ENCODE measurements around the gene ZBED6. TPM values are rescaled to one million over a fixed set of nuclear protein-coding genes. Genes with fewer than 3 reads are reported as not detected.
A peak's percentile ranks its signal among the peaks of the same experiment; 100 is the strongest.

Gene ZBED6
- total RNA-seq, 1 experiment from 2014 or later, result 13.4 TPM

GRCh38 chr1:203795441-203796235 is at the start of gene ZBED6, which contains the start of gene ZC3H11A (continued):
- TF ChIP-seq ZNF425 (CRISPR knock-in tag; conservative IDR thresholded peaks at IDR 0.05), result no peak
- TF ChIP-seq NFATC4 (CRISPR knock-in tag; IDR thresholded peaks at IDR 0.05), result no peak
- no peak for TF ChIP-seq ATF3 (CRISPR knock-in tag; conservative IDR thresholded peaks at IDR 0.05)
- TF ChIP-seq CBFB (CRISPR knock-in tag; IDR thresholded peaks at IDR 0.05; ENCODE audit: low read depth), result no peak
- no peak for TF ChIP-seq FOXP1 (CRISPR knock-in tag; IDR thresholded peaks at IDR 0.05; ENCODE audit: borderline replicate concordance)
- TF ChIP-seq MAX (CRISPR knock-in tag; IDR thresholded peaks at IDR 0.05), result peak; percentile 79
- no peak for TF ChIP-seq KAT7 (CRISPR knock-in tag; IDR thresholded peaks at IDR 0.05; ENCODE audit: borderline replicate concordance)
- TF ChIP-seq JUN (CRISPR knock-in tag; IDR thresholded peaks at IDR 0.05), result no peak
- TF ChIP-seq TEAD1 (CRISPR knock-in tag; IDR thresholded peaks at IDR 0.05), result peak; percentile 78; the same call in 1 of the 2 replicates
- no peak for TF ChIP-seq ZNF396 (CRISPR knock-in tag; IDR thresholded peaks at IDR 0.05; ENCODE audit: borderline replicate concordance)
- TF ChIP-seq PRRX2 (CRISPR knock-in tag; IDR thresholded peaks at IDR 0.05), result no peak
- TF ChIP-seq CREM (CRISPR knock-in tag; IDR thresholded peaks at IDR 0.05), result peak; percentile 60; the same call in 1 of the 2 replicates
- TF ChIP-seq ATF2 (CRISPR knock-in tag; IDR thresholded peaks at IDR 0.05; ENCODE audit: borderline replicate concordance, low read depth), result no peak
- TF ChIP-seq CTCF (IDR thresholded peaks at IDR 0.05), result no peak
- no peak for TF ChIP-seq CDX4 (CRISPR knock-in tag; IDR thresholded peaks at IDR 0.05; ENCODE audit: borderline replicate concordance)
- no peak for TF ChIP-seq OVOL2 (CRISPR knock-in tag; IDR thresholded peaks at IDR 0.05; ENCODE audit: borderline replicate concordance)
- no peak for TF ChIP-seq ZNF671 (CRISPR knock-in tag; IDR thresholded peaks at IDR 0.05)
- TF ChIP-seq ERG (CRISPR knock-in tag; IDR thresholded peaks at IDR 0.05), result no peak
- TF ChIP-seq GRHL2 (CRISPR knock-in tag; IDR thresholded peaks at IDR 0.05; ENCODE audit: insufficient replicate concordance, severe bottlenecking), result no peak
- TF ChIP-seq TCF7 (CRISPR knock-in tag; IDR thresholded peaks at IDR 0.05; ENCODE audit: low read depth), result no peak
- TF ChIP-seq ZNF138 (CRISPR knock-in tag; conservative IDR thresholded peaks at IDR 0.05), result no peak
- no peak for TF ChIP-seq NFE2L1 (CRISPR knock-in tag; IDR thresholded peaks at IDR 0.05)
- peak; percentile 75 for TF ChIP-seq ETV6 (CRISPR knock-in tag; IDR thresholded peaks at IDR 0.05)
- no peak for TF ChIP-seq ZNF121 (CRISPR knock-in tag; IDR thresholded peaks at IDR 0.05)
- TF ChIP-seq AR (CRISPR knock-in tag; IDR thresholded peaks at IDR 0.05), result no peak
- TF ChIP-seq ZNF263 (CRISPR knock-in tag; IDR thresholded peaks at IDR 0.05; ENCODE audit: low read depth), result no peak
- no peak for TF ChIP-seq ATF1 (CRISPR knock-in tag; IDR thresholded peaks at IDR 0.05)
- TF ChIP-seq ELF4 (CRISPR knock-in tag; IDR thresholded peaks at IDR 0.05; ENCODE audit: low read depth), result no peak
- TF ChIP-seq ZNF416 (CRISPR knock-in tag; IDR thresholded peaks at IDR 0.05), result no peak
- TF ChIP-seq NFYB (CRISPR knock-in tag; conservative IDR thresholded peaks at IDR 0.05; ENCODE audit: low read depth), result no peak

All from WTC11 (cell line).